Smooth muscle cell (in vitro differentiated cells): ENCODE measurements around the gene TMEM40. TPM values are rescaled to one million over a fixed set of nuclear protein-coding genes. Genes with fewer than 3 reads are reported as not detected.
A peak's percentile ranks its signal among the peaks of the same experiment; 100 is the strongest.

ENCODE experiments used
- DNase-seq: peaks from one replicate; lab custom pipeline; 2025; ENCODE audit not compliant: unreplicated experiment; lab: John Stamatoyannopoulos, UW
- H2AFZ ChIP-seq: fragments of 200-600 bp; sonication (generic); 2 replicates; pipeline ENCODE4 v1.6.0; 2016; ENCODE audit warnings: antibody characterized with exemption, low read depth, mild to moderate bottlenecking
- H3F3A ChIP-seq: fragments of 200-600 bp; sonication (generic); 2 replicates; pipeline ENCODE4 v1.6.0; 2017; ENCODE audit warnings: antibody characterized with exemption, low read depth
- H3K27ac ChIP-seq: fragments of 200-600 bp; sonication (generic); 2 replicates; pipeline ENCODE4 v1.5.1; 2016; ENCODE audit warnings: low read depth, mild to moderate bottlenecking
- H3K27me3 ChIP-seq: fragments of 200-600 bp; sonication (generic); 2 replicates; pipeline ENCODE4 v1.6.1; 2016; ENCODE audit warnings: low read depth, mild to moderate bottlenecking
- H3K36me3 ChIP-seq: fragments of 200-600 bp; sonication (generic); 2 replicates; pipeline ENCODE4 v1.5.1; 2016; ENCODE audit warnings: low read depth
- H3K4me1 ChIP-seq: fragments of 200-600 bp; sonication (generic); 2 replicates; pipeline ENCODE4 v1.5.1; 2016; ENCODE audit warnings: low read depth
- H3K4me2 ChIP-seq: fragments of 200-600 bp; sonication (generic); 2 replicates; pipeline ENCODE4 v1.6.0; 2016; ENCODE audit warnings: mild to moderate bottlenecking
- H3K4me3 ChIP-seq: fragments of 200-600 bp; sonication (generic); 2 replicates; pipeline ENCODE4 v1.5.1; 2016; ENCODE audit warnings: mild to moderate bottlenecking
- H3K79me2 ChIP-seq: fragments of 200-600 bp; sonication (generic); 2 replicates; pipeline ENCODE4 v1.6.0; 2016; ENCODE audit warnings: low read depth, mild to moderate bottlenecking
- H3K9ac ChIP-seq: fragments of 200-600 bp; sonication (generic); 2 replicates; pipeline ENCODE4 v1.6.0; 2016; ENCODE audit warnings: low read depth
- H3K9me3 ChIP-seq: fragments of 200-600 bp; sonication (generic); replicated peaks from 2 replicates; pipeline ENCODE4 v1.5.1; 2016; ENCODE audit warnings: low read depth
- H4K20me1 ChIP-seq: fragments of 200-600 bp; sonication (generic); 2 replicates; pipeline ENCODE4 v1.6.0; 2016; ENCODE audit warnings: low read depth
- CTCF ChIP-seq: fragments of 200-600 bp; sonication (generic); IDR thresholded peaks from 2 replicates; pipeline ENCODE4 v1.5.1; 2017; ENCODE audit warnings: borderline replicate concordance, mild to moderate bottlenecking, antibody characterized with exemption; ENCODE audit not compliant: insufficient read depth, poor library complexity, severe bottlenecking
- WGBS: methylation state at CpG from one replicate; pipeline ENCODE4 v1.1.7; 2016; ENCODE audit warnings: low lambda C conversion rate; 5-methylcytosine and 5-hydroxymethylcytosine counted together
- polyA plus RNA-seq: library from polyadenylated mRNA; unstranded; fragments of >200 nt; fragmentation: Nextera tagmentation; extraction: Ambion mirVana; gene quantifications from 2 replicates; pipeline ENCODE4 v1.2.1, GENCODE V29; 2016
- total RNA-seq: library from RNA; depleted of rRNA; stranded (reverse); fragments of >200 nt; gene quantifications from 2 replicates; pipeline ENCODE4 v1.2.3, GENCODE V29; 2014

Gene TMEM40
- total and polyA plus RNA-seq, 2 experiments from 2014 or later: 6.7 to 6.8 TPM

DNA sequence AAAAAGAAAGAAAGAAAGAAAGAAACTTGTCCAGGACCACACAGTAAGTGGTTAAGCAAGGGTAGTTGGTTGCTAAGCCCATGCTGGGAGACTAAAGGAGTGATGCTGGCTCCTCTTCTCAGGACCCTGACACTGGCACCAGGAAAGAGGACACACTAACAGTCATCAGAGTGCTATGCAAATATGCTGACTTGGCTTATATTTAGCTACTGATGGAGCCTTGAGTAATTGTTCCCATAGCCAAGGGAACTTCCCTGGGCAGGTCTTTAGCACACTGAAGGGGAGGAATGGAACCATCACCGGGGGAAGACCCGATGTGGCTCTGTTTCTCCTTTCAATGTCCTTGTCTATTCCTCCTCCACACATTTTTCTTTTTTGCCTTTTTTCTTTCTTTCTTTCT lies 6.2 kb downstream of the TMEM40 start:
- Histone ChIP-seq H4K20me1 (no peaks in the 10 kb centered on the region), H3K4me2 (no peak overlapping the region), H3F3A (peaks cover 11% of the 10 kb centered on the region), H3K27me3 (no peaks in the 10 kb centered on the region), H3K9me3 (no peaks in the 10 kb centered on the region), H2AFZ (no peak overlapping the region), H3K9ac (no peak overlapping the region), H3K36me3 (no peaks in the 10 kb centered on the region), H3K27ac (peak overlapping the region; percentile 72), H3K79me2 (no peaks in the 10 kb centered on the region), H3K4me3 (no peak overlapping the region), H3K4me1 (no peaks in the 10 kb centered on the region)
- WGBS: 90% methylated on average over 2 of the region's 2 CpGs
- no peak for TF ChIP-seq CTCF
- no peak for DNase-seq

GRCh38 chr3:12752102-12752501 lies 7.0 kb downstream of the TMEM40 start:
- WGBS: 55% methylated on average over 3 of the region's 3 CpGs

DNA sequence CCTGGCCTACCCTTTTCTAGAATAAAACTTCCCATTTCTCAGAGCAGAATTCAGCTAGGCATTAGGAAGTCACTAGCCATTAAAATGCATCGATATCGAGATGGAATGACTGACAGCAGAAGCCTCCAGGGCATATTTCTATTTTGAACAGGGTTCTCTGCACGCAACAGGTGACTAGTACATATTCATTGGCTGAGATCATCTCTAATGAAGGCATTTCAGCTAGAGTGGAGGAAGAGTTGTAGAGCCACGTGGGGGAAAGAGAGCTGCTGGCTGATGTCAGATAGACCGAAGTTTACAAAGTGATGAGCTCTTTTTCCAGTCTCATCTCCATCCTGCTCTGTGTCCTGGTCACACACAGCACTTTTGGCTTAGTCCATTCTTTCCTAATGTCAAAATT lies 7.5 kb downstream of the TMEM40 start:
- no peak overlapping the region for H2AFZ ChIP-seq
- no peaks in the 10 kb centered on the region for H3K9me3 ChIP-seq
- no peaks in the 10 kb centered on the region for H3K79me2 ChIP-seq
- H3K9ac ChIP-seq: peak overlapping the region; percentile 43
- no peaks in the 10 kb centered on the region for H3K4me1 ChIP-seq
- no peak overlapping the region for H3K4me2 ChIP-seq
- H4K20me1 ChIP-seq: no peaks in the 10 kb centered on the region
- no peak for TF ChIP-seq CTCF
- H3K27ac ChIP-seq: peak overlapping the region; percentile 80
- whole genome bisulfite sequencing: 58% methylated on average over 5 of the region's 5 CpGs
- H3F3A ChIP-seq: peaks cover 11% of the 10 kb centered on the region
- no peaks in the 10 kb centered on the region for H3K27me3 ChIP-seq
- no peaks in the 10 kb centered on the region for H3K36me3 ChIP-seq
- no peak overlapping the region for H3K4me3 ChIP-seq
- DNase-seq: no peak

More at GRCh38 chr3:12752102-12752501, 7.0 kb downstream of the TMEM40 start:
- Histone ChIP-seq H3K4me2 (no peak overlapping the region), H4K20me1 (no peaks in the 10 kb centered on the region), H3F3A (peaks cover 11% of the 10 kb centered on the region), H3K27me3 (no peaks in the 10 kb centered on the region), H3K4me1 (no peaks in the 10 kb centered on the region), H2AFZ (no peak overlapping the region), H3K4me3 (no peak overlapping the region), H3K9me3 (no peaks in the 10 kb centered on the region), H3K9ac (peak overlapping the region; percentile 18), H3K36me3 (no peaks in the 10 kb centered on the region), H3K79me2 (no peaks in the 10 kb centered on the region), H3K27ac (peak overlapping the region; percentile 72)
- no peak for DNase-seq
- no peak for TF ChIP-seq CTCF

GRCh38 chr3:12750658-12751071 lies 8.4 kb downstream of the TMEM40 start:
- no peak overlapping the region for H3K4me2 ChIP-seq
- no peaks in the 10 kb centered on the region for H3K9me3 ChIP-seq
- no peaks in the 10 kb centered on the region for H3K79me2 ChIP-seq
- no peaks in the 10 kb centered on the region for H3K27me3 ChIP-seq
- TF ChIP-seq CTCF: no peak
- DNase-seq: no peak
- 28% methylated on average over 4 of the region's 4 CpGs for WGBS
- peaks cover 11% of the 10 kb centered on the region for H3F3A ChIP-seq
- peak overlapping the region; percentile 80 for H3K27ac ChIP-seq
- H3K4me3 ChIP-seq: no peak overlapping the region
- no peaks in the 10 kb centered on the region for H3K4me1 ChIP-seq
- H3K9ac ChIP-seq: peak overlapping the region; percentile 43
- H3K36me3 ChIP-seq: no peaks in the 10 kb centered on the region
- no peaks in the 10 kb centered on the region for H4K20me1 ChIP-seq
- H2AFZ ChIP-seq: no peak overlapping the region
